Right cardiac atrium (tissue), 5 donors: ENCODE results near the gene PRR15L. TPM values are rescaled to one million over a fixed set of nuclear protein-coding genes. Genes with fewer than 3 reads are reported as not detected.

Experiments used
- polyA plus RNA-seq: library from polyadenylated mRNA; stranded (reverse); fragments of 200-250 nt; gene quantifications from one replicate; pipeline ENCODE4 v1.2.3, GENCODE V29; 2013
- total RNA-seq, 4 donors: library from RNA; stranded (reverse); fragmentation: NEBNext Ultra II Directional; extraction: Animal tissue kit (Norgen Biotek cat#: 25700); gene quantifications; one replicate each; pipeline ENCODE4 v1.2.1, GENCODE V29; 2021
- donor health status: healthy with polysubstance abuse.
- donor health status: DM: no; HTN: yes; CAD: no.
- donor health status: DM: no; HTN: no; CAD: no.
- donor health status: DM: no; HTN: yes; CAD: no; lungs with severe emphysema.
- donor health status: DM: yes; HTN: yes; CAD: no.

PRR15L gene
- total and polyA plus RNA-seq, 5 donors: not detected

Other genes starting within 250 kb of the PRR15L start
- under 1 TPM in 3 of 4 donors, not detected in 1; 0.14 to 0.60 (median 0.38) TPM for gene TBX21, start 224.6 kb downstream of the PRR15L start, total RNA-seq
- 0.14 TPM for gene TBX21, start 224.6 kb downstream of the PRR15L start, polyA plus RNA-seq
- gene OSBPL7, start 136.1 kb downstream of the PRR15L start, total RNA-seq: 10 to 100 TPM in 1 of 4 donors, 1 to 10 TPM in 3; 6.4 to 11.1 (median 8.5) TPM
- gene OSBPL7, start 136.1 kb downstream of the PRR15L start, polyA plus RNA-seq: 5.3 TPM
- 10 to 100 TPM; 37.7 to 52.3 (median 46.6) TPM for gene MRPL10, start 126.3 kb downstream of the PRR15L start, total RNA-seq
- gene MRPL10, start 126.3 kb downstream of the PRR15L start, polyA plus RNA-seq: 48.0 TPM
- under 1 TPM in 3 of 4 donors, not detected in 1; 0.38 to 0.48 (median 0.43) TPM for gene LRRC46, start 126.2 kb downstream of the PRR15L start, total RNA-seq
- gene LRRC46, start 126.2 kb downstream of the PRR15L start, polyA plus RNA-seq: 0.29 TPM
- 10 to 100 TPM; 36.6 to 51.8 (median 40.9) TPM for gene SCRN2, start 116.6 kb downstream of the PRR15L start, total RNA-seq
- gene SCRN2, start 116.6 kb downstream of the PRR15L start, polyA plus RNA-seq: 62.3 TPM
- 1 to 10 TPM in 1 of 4 donors, under 1 TPM in 3; 0.29 to 3.6 (median 0.41) TPM for gene SP6, start 106.7 kb downstream of the PRR15L start, total RNA-seq
- gene SP6, start 106.7 kb downstream of the PRR15L start, polyA plus RNA-seq: 0.34 TPM
- gene SP2, start 61.6 kb downstream of the PRR15L start, total RNA-seq: 10 to 100 TPM; 15.8 to 20.6 (median 17.9) TPM
- 11.4 TPM for gene SP2, start 61.6 kb downstream of the PRR15L start, polyA plus RNA-seq
- 10 to 100 TPM; 23.9 to 29.9 (median 26.0) TPM for gene PNPO, start 16.3 kb downstream of the PRR15L start, total RNA-seq
- 16.1 TPM for gene PNPO, start 16.3 kb downstream of the PRR15L start, polyA plus RNA-seq
- gene CDK5RAP3, start 13.2 kb upstream of the PRR15L start, total RNA-seq: 10 to 100 TPM; 56.8 to 66.8 (median 64.9) TPM
- gene CDK5RAP3, start 13.2 kb upstream of the PRR15L start, polyA plus RNA-seq: 54.3 TPM
- 10 to 100 TPM; 51.8 to 74.8 (median 68.4) TPM for gene COPZ2, start 79.9 kb upstream of the PRR15L start, total RNA-seq
- 55.4 TPM for gene COPZ2, start 79.9 kb upstream of the PRR15L start, polyA plus RNA-seq
- 100 to 1,000 TPM; 603 to 811 (median 785) TPM for gene NFE2L1, start 90.5 kb upstream of the PRR15L start, total RNA-seq
- gene NFE2L1, start 90.5 kb upstream of the PRR15L start, polyA plus RNA-seq: 661 TPM
- gene CBX1, start 143.6 kb upstream of the PRR15L start, total RNA-seq: 10 to 100 TPM; 29.2 to 37.9 (median 34.5) TPM
- gene CBX1, start 143.6 kb upstream of the PRR15L start, polyA plus RNA-seq: 31.1 TPM
- gene SNX11, start 149.9 kb upstream of the PRR15L start, total RNA-seq: 10 to 100 TPM; 10.4 to 16.6 (median 13.2) TPM
- gene SNX11, start 149.9 kb upstream of the PRR15L start, polyA plus RNA-seq: 7.5 TPM